GM18520 (cell line): ENCODE measurements around the gene NBEAL2.

ENCODE experiments used
- ATAC-seq: cut with Tn5 transposase; IDR thresholded peaks from one replicate; pipeline ENCODE4 v1.9.1; 2021; ENCODE audit not compliant: unreplicated experiment

The NBEAL2 gene

GRCh38 chr3:46944191-46944590 is 35.3 kb upstream of the NBEAL2 start:
- ATAC-seq = no peak

GRCh38 chr3:46946416-46946815 is 33.0 kb upstream of the NBEAL2 start:
- no peak for ATAC-seq

- no peak for ATAC-seq
These were observed 32.5 kb upstream of the NBEAL2 start for GRCh38 chr3:46946856-46947545.

- ATAC-seq = no peak
These were observed 31.9 kb upstream of the NBEAL2 start for GRCh38 chr3:46947546-46947901.

GRCh38 chr3:46947981-46948791 is 31.3 kb upstream of the NBEAL2 start:
- no peak for ATAC-seq

GRCh38 chr3:46948830-46949671 is 30.4 kb upstream of the NBEAL2 start:
- peak; percentile 36 for ATAC-seq

- no peak for ATAC-seq
These were observed 29.3 kb upstream of the NBEAL2 start for GRCh38 chr3:46950177-46950576.

GRCh38 chr3:46950650-46951241 is 28.7 kb upstream of the NBEAL2 start:
- ATAC-seq = no peak

GRCh38 chr3:46952813-46953212 is 26.7 kb upstream of the NBEAL2 start:
- no peak for ATAC-seq

GRCh38 chr3:46953234-46954010 is 26.0 kb upstream of the NBEAL2 start:
- no peak for ATAC-seq

- ATAC-seq = no peak
These were observed 25.3 kb upstream of the NBEAL2 start for GRCh38 chr3:46954178-46954577.

GRCh38 chr3:46955157-46955556 is 24.3 kb upstream of the NBEAL2 start:
- no peak for ATAC-seq

- peak; percentile 47 for ATAC-seq
These were observed 23.6 kb upstream of the NBEAL2 start for GRCh38 chr3:46955801-46956259.

- no peak for ATAC-seq
These were observed 22.2 kb upstream of the NBEAL2 start for GRCh38 chr3:46957092-46957820.

- ATAC-seq = no peak
These were observed 20.9 kb upstream of the NBEAL2 start for GRCh38 chr3:46958467-46959160.

- no peak for ATAC-seq
These were observed 20.3 kb upstream of the NBEAL2 start for GRCh38 chr3:46959161-46959511.

GRCh38 chr3:46960081-46960701 is 19.3 kb upstream of the NBEAL2 start:
- no peak for ATAC-seq

GRCh38 chr3:46960835-46961234 is 18.6 kb upstream of the NBEAL2 start:
- no peak for ATAC-seq

- no peak for ATAC-seq
These were observed 17.0 kb upstream of the NBEAL2 start for GRCh38 chr3:46962427-46962826.
